SK-N-SH (cell line): ENCODE measurements around the gene C19orf44. TPM values are rescaled to one million over a fixed set of nuclear protein-coding genes. Genes with fewer than 3 reads are reported as not detected.

Source experiments
- CTCF ChIA-PET: fragments of 300-600, 350-600 bp; formaldehyde crosslinking; extraction: SDS; loops from one replicate; lab custom pipeline; 2021; lab: Yijun Ruan, JAX
- POLR2A ChIA-PET: fragments of 350-600 bp; sonication (Branson Sonifier 250); formaldehyde crosslinking; extraction: SDS; loops from one replicate; lab custom pipeline; 2020; ENCODE audit warnings: antibody characterized with exemption, inconsistent platforms; lab: Yijun Ruan, JAX
- DNase-seq: peaks from one replicate; pipeline ENCODE4 v3.0.0; 2012
- H2AFZ ChIP-seq: fragments of 200-600 bp; sonication (generic); 2 replicates; pipeline ENCODE4 v1.8.1; 2016; ENCODE audit warnings: antibody characterized with exemption, mild to moderate bottlenecking, low read depth
- H3F3A ChIP-seq: fragments of 200-600 bp; sonication (generic); replicated peaks from 2 replicates; pipeline ENCODE3; 2016; ENCODE audit warnings: antibody characterized with exemption, mild to moderate bottlenecking; ENCODE audit not compliant: insufficient read depth
- H3K27ac ChIP-seq, 2 experiments: fragments of 200-500 bp in 1 of 2; fragments of 200-600 bp in 1 of 2; sonication (Bioruptor generic) in 1 of 2; sonication (generic), shearing (Covaris generic) in 1 of 2; 2 replicates each; pipeline versions ENCODE4 v1.5.1 to v1.6.1; 2014 to 2016; ENCODE audit warnings: low read depth in 2 of 2, inconsistent platforms in 1 of 2, low read length in 1 of 2, mild to moderate bottlenecking in 1 of 2, mixed read lengths in 1 of 2
- H3K27me3 ChIP-seq: fragments of 200-600 bp; sonication (generic), shearing (Covaris generic); 2 replicates; pipeline ENCODE4 v1.6.1; 2016; ENCODE audit warnings: mixed run types; ENCODE audit not compliant: insufficient read depth
- H3K36me3 ChIP-seq, 2 experiments: fragments of 200-500 bp in 1 of 2; fragments of 200-600 bp in 1 of 2; sonication (Bioruptor generic) in 1 of 2; sonication (generic) in 1 of 2; replicated peaks in 1 of 2; 2 replicates each; pipeline versions ENCODE3 to v1.5.1; 2014 to 2016; ENCODE audit warnings: low read length in 1 of 2, mild to moderate bottlenecking in 1 of 2; ENCODE audit not compliant: insufficient read depth in 2 of 2, control insufficient read depth in 1 of 2
- H3K4me1 ChIP-seq, 2 experiments: fragments of 200-500 bp in 1 of 2; fragments of 200-600 bp in 1 of 2; sonication (Bioruptor generic) in 1 of 2; sonication (generic), shearing (Covaris generic) in 1 of 2; 2 replicates each; pipeline versions ENCODE4 v1.5.1 to v1.6.1; 2014 to 2016; ENCODE audit warnings: low read depth in 1 of 2, low read length in 1 of 2, mixed run types in 1 of 2; ENCODE audit not compliant: insufficient read depth in 2 of 2, control insufficient read depth in 1 of 2
- H3K4me2 ChIP-seq: fragments of 200-600 bp; sonication (generic), shearing (Covaris generic); 2 replicates; pipeline ENCODE4 v1.6.1; 2017; ENCODE audit warnings: mixed run types
- H3K4me3 ChIP-seq, 2 experiments: fragments of 200-500 bp in 1 of 2; fragments of 200-600 bp in 1 of 2; sonication (Bioruptor generic) in 1 of 2; sonication (generic), shearing (Covaris generic) in 1 of 2; 2 replicates each; pipeline versions ENCODE4 v1.5.1 to v1.8.1; 2014 to 2016; ENCODE audit warnings: low read depth in 2 of 2, inconsistent platforms in 1 of 2, low read length in 1 of 2, mild to moderate bottlenecking in 1 of 2, mixed read lengths in 1 of 2, moderate library complexity in 1 of 2
- H3K79me2 ChIP-seq: fragments of 200-600 bp; sonication (generic); 2 replicates; pipeline ENCODE4 v1.8.1; 2017; ENCODE audit warnings: mild to moderate bottlenecking; ENCODE audit not compliant: insufficient read depth
- H3K9ac ChIP-seq: fragments of 200-600 bp; sonication (generic); 2 replicates; pipeline ENCODE4 v1.6.1; 2017; ENCODE audit warnings: mixed run types
- H3K9me2 ChIP-seq: fragments of 200-600 bp; sonication (generic); 2 replicates; pipeline ENCODE4 v1.6.1; 2017; ENCODE audit warnings: mixed run types
- H3K9me3 ChIP-seq: fragments of 200-600 bp; sonication (generic); 2 replicates; pipeline ENCODE4 v1.6.1; 2017; ENCODE audit warnings: mixed run types, mild to moderate bottlenecking, moderate library complexity
- H4K20me1 ChIP-seq: fragments of 200-600 bp; sonication (generic); 2 replicates; pipeline ENCODE4 v1.6.1; 2017; ENCODE audit warnings: mild to moderate bottlenecking, mixed run types; ENCODE audit not compliant: insufficient read depth
- FOSL2 ChIP-seq: IDR thresholded peaks from 2 replicates; pipeline ENCODE4 v1.4.0; 2012; ENCODE audit warnings: low read depth, mild to moderate bottlenecking, moderate library complexity, borderline replicate concordance
- FOXJ3 ChIP-seq: sonication (generic); formaldehyde crosslinking; IDR thresholded peaks from 2 replicates; pipeline ENCODE4 v1.5.1; 2020; ENCODE audit warnings: mild to moderate bottlenecking, missing genetic modification reagents
- MEF2A ChIP-seq: IDR thresholded peaks from 2 replicates; pipeline ENCODE4 v1.4.0; 2012; ENCODE audit warnings: low read depth, borderline replicate concordance
- MXI1 ChIP-seq: IDR thresholded peaks from 2 replicates; pipeline ENCODE4 v1.6.1; 2012; ENCODE audit warnings: mild to moderate bottlenecking, low read depth, low read length, improper control_type of control experiment
- SIN3A ChIP-seq: IDR thresholded peaks from 2 replicates; pipeline ENCODE4 v1.6.1; 2012; ENCODE audit warnings: low read depth, mild to moderate bottlenecking, low read length, moderate library complexity, borderline replicate concordance
- SMC3 ChIP-seq: IDR thresholded peaks from 2 replicates; pipeline ENCODE4 v1.6.1; 2012; ENCODE audit warnings: low read depth, low read length, improper control_type of control experiment
- TCF12 ChIP-seq: IDR thresholded peaks from 2 replicates; pipeline ENCODE4 v1.4.0; 2012
- TEAD4 ChIP-seq: IDR thresholded peaks from 2 replicates; pipeline ENCODE4 v1.4.0; 2012; ENCODE audit warnings: mild to moderate bottlenecking, borderline replicate concordance; ENCODE audit not compliant: insufficient read depth
- WGBS: methylation state at CpG from one replicate; pipeline ENCODE4 v1.1.6; 2017; ENCODE audit warnings: low lambda C conversion rate; 5-methylcytosine and 5-hydroxymethylcytosine counted together
- polyA plus RNA-seq, 3 experiments: library from polyadenylated mRNA; depleted of rRNA; stranded (reverse); fragments of >200 nt; gene quantifications; 2 replicates each; pipeline ENCODE4 v1.2.3, GENCODE V29; 2012
- TF ChIP-seq, protein P1 (sequence below): IDR thresholded peaks from 2 replicates; pipeline ENCODE4; 2012
- TF ChIP-seq, protein P2 (sequence below): IDR thresholded peaks from 2 replicates; pipeline ENCODE4 v1.4.0; 2012; ENCODE audit warnings: low read depth, borderline replicate concordance
- TF ChIP-seq, protein P3 (sequence below): IDR thresholded peaks from 2 replicates; pipeline ENCODE4 v1.4.0; 2012; ENCODE audit warnings: low read depth, borderline replicate concordance

Gene C19orf44
- polyA plus RNA-seq, 1 of the 3 experiments (the other 2 are of a cell fraction): 6.0 TPM

DNA sequence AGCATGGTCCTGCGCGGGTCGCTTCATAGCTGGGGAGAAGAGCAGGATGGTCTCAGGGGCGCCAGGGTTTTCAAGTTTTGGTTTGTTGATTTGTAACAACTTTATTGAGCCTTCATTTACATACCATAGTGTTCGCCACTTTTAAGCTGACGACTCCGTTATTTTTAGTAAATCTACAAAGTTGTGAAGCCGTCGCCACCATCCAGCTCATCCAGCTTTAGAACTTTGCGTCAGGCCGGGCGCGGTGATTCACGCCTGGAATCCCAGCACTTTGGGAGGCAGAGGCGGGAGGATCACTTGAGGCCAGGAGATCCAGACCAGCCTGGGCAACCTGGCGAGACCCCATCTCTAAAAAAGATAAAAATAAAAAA lies 404 bp downstream of the C19orf44 start:
- POLR2A ChIA-PET: interaction anchor here (0.9 to 1.1 kb wide), 2 partner anchors 42 to 163 kb away, joined by 3 read pairs; no protein-coding TSS in a partner anchor

DNA sequence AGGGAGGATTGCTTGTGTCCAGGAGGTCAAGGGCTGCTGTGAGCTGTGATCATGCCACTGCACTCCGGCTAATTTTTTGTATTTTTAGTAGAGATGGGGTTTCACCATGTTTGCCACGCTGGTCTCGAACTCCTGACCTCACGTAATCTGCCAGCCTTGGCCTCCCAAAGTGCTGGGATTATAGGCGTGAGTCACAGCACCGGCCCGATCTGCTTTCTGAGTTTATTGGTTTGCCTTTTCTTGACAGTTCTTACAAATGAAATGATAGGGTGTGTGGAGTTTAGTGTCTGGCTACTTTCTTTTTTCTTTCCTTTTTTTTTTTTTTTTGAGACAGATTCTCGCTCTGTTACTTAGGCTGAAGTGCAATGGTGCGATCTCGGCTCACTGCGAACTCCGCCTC lies 848 bp downstream of the C19orf44 start:
- TF ChIP-seq FOXJ3 (CRISPR knock-in tag) (no peak), TCF12 (no peak), SIN3A (no peak), MXI1 (no peak), SMC3 (no peak), MEF2A (no peak)
- TF ChIP-seq, protein P1, sequence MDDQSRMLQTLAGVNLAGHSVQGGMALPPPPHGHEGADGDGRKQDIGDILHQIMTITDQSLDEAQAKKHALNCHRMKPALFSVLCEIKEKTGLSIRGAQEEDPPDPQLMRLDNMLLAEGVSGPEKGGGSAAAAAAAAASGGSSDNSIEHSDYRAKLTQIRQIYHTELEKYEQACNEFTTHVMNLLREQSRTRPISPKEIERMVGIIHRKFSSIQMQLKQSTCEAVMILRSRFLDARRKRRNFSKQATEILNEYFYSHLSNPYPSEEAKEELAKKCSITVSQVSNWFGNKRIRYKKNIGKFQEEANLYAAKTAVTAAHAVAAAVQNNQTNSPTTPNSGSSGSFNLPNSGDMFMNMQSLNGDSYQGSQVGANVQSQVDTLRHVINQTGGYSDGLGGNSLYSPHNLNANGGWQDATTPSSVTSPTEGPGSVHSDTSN: no peak
- TF ChIP-seq, protein P2, sequence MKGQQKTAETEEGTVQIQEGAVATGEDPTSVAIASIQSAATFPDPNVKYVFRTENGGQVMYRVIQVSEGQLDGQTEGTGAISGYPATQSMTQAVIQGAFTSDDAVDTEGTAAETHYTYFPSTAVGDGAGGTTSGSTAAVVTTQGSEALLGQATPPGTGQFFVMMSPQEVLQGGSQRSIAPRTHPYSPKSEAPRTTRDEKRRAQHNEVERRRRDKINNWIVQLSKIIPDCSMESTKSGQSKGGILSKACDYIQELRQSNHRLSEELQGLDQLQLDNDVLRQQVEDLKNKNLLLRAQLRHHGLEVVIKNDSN: no peak
- H3K4me2 ChIP-seq: peak overlapping the region; percentile 88
- no peaks in the 10 kb centered on the region for H3K9me3 ChIP-seq
- DNase-seq: no peak
- no peaks in the 10 kb centered on the region for H4K20me1 ChIP-seq
- H3K27ac ChIP-seq: peak overlapping the region in 1 of 2 experiments; percentile 74; a peak in 1 of 4 replicates
- H3K79me2 ChIP-seq: peaks cover 26% of the 10 kb centered on the region
- 82% methylated on average over 12 of the region's 12 CpGs for WGBS
- CTCF ChIA-PET: interaction anchor here (2.2 kb wide), 1 partner anchor 55 kb away, joined by 12 read pairs; no protein-coding TSS in a partner anchor
- H3F3A ChIP-seq: no peaks in the 10 kb centered on the region
- H2AFZ ChIP-seq: peak overlapping the region; percentile 97; the same call in 1 of the 2 replicates
- no peaks in the 10 kb centered on the region; a peak in 1 of 4 replicates for H3K4me1 ChIP-seq
- POLR2A ChIA-PET: interaction anchor here (0.9 kb wide), 1 partner anchor 162 kb away, joined by 3 read pairs; no protein-coding TSS in a partner anchor
- no peaks in the 10 kb centered on the region for H3K27me3 ChIP-seq
- peak overlapping the region; percentile 49 to 78 for H3K4me3 ChIP-seq
- peak overlapping the region; percentile 77; the same call in 1 of the 2 replicates for H3K9ac ChIP-seq
- peaks cover 0 to 5% of the 10 kb centered on the region in 2 experiments for H3K36me3 ChIP-seq
- no peaks in the 10 kb centered on the region for H3K9me2 ChIP-seq

More for the DNA sequence above, 404 bp downstream of the C19orf44 start:
- no peaks in the 10 kb centered on the region for H3F3A ChIP-seq
- no peaks in the 10 kb centered on the region for H3K9me2 ChIP-seq
- H3K4me3 ChIP-seq: peak overlapping the region; percentile 49 to 78
- TF ChIP-seq FOSL2 (0 out of 2 replicates have a peak, but pooled peaks have one; percentile 32), TEAD4 (no peak)
- TF ChIP-seq, protein P1: no peak
- TF ChIP-seq, protein P3, sequence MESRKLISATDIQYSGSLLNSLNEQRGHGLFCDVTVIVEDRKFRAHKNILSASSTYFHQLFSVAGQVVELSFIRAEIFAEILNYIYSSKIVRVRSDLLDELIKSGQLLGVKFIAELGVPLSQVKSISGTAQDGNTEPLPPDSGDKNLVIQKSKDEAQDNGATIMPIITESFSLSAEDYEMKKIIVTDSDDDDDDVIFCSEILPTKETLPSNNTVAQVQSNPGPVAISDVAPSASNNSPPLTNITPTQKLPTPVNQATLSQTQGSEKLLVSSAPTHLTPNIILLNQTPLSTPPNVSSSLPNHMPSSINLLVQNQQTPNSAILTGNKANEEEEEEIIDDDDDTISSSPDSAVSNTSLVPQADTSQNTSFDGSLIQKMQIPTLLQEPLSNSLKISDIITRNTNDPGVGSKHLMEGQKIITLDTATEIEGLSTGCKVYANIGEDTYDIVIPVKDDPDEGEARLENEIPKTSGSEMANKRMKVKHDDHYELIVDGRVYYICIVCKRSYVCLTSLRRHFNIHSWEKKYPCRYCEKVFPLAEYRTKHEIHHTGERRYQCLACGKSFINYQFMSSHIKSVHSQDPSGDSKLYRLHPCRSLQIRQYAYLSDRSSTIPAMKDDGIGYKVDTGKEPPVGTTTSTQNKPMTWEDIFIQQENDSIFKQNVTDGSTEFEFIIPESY: no peak
- H3K4me1 ChIP-seq: no peaks in the 10 kb centered on the region; a peak in 1 of 4 replicates
- H3K9me3 ChIP-seq: no peaks in the 10 kb centered on the region
- peak overlapping the region; percentile 88 for H3K4me2 ChIP-seq
- H3K36me3 ChIP-seq: peaks cover 0 to 5% of the 10 kb centered on the region in 2 experiments
- WGBS: 4% methylated on average over 16 of the region's 16 CpGs
- peak overlapping the region; percentile 97; the same call in 1 of the 2 replicates for H2AFZ ChIP-seq
- H3K9ac ChIP-seq: peak overlapping the region; percentile 77
- no peaks in the 10 kb centered on the region for H3K27me3 ChIP-seq
- CTCF ChIA-PET: interaction anchor here (0.7 to 2.2 kb wide), 4 partner anchors 19 to 76 kb away, joined by 3 to 12 read pairs (median 3); no protein-coding TSS in a partner anchor
- peaks cover 26% of the 10 kb centered on the region for H3K79me2 ChIP-seq
- no peaks in the 10 kb centered on the region for H4K20me1 ChIP-seq
- peak overlapping the region in 1 of 2 experiments; percentile 74; a peak in 3 of 4 replicates for H3K27ac ChIP-seq
- no peak for DNase-seq
